Retinal pigment epithelial cell (primary cell): Measurements from ENCODE around the gene C11orf86.

Experiments
- DNase-seq: peaks from one replicate; pipeline ENCODE4 v3.0.0-alpha.2; 2010; ENCODE audit warnings: low read depth
- H3K4me3 ChIP-seq: 2 replicates; pipeline ENCODE4 v1.5.1; 2011; ENCODE audit warnings: mild to moderate bottlenecking, low read length, control low read depth, moderate library complexity
- TF ChIP-seq, protein P1 (sequence below): conservative IDR thresholded peaks from 2 replicates; pipeline ENCODE4 v1.5.1; 2011; ENCODE audit warnings: low read depth, low read length, control low read depth, inconsistent platforms

Gene C11orf86

GRCh38 chr11:67024410-67024809 is 49.3 kb downstream of the C11orf86 start:
- no peak overlapping the region for H3K4me3 ChIP-seq
- TF ChIP-seq, protein P1, sequence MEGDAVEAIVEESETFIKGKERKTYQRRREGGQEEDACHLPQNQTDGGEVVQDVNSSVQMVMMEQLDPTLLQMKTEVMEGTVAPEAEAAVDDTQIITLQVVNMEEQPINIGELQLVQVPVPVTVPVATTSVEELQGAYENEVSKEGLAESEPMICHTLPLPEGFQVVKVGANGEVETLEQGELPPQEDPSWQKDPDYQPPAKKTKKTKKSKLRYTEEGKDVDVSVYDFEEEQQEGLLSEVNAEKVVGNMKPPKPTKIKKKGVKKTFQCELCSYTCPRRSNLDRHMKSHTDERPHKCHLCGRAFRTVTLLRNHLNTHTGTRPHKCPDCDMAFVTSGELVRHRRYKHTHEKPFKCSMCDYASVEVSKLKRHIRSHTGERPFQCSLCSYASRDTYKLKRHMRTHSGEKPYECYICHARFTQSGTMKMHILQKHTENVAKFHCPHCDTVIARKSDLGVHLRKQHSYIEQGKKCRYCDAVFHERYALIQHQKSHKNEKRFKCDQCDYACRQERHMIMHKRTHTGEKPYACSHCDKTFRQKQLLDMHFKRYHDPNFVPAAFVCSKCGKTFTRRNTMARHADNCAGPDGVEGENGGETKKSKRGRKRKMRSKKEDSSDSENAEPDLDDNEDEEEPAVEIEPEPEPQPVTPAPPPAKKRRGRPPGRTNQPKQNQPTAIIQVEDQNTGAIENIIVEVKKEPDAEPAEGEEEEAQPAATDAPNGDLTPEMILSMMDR: no peak
- DNase-seq: no peak

DNA sequence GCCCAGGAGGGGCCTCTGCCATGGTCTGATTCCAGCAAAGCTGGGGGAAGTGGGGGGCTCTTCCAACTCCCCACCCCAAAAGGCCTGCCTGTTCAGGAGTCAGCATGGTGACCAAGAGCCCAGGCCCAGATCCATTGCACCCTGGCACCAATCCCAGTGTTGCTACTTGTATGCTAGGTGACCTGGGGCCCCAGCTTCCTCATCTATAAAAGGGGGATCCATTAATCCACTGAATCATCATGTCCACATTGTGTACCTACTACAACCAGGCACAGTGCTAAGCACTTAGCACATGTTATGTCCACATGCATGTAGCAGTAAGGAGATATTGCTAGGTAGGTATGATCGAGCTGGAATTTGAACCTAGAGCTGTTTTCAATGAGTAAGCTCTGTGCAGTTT is 49.9 kb downstream of the C11orf86 start:
- TF ChIP-seq, protein P1: no peak
- no peak overlapping the region for H3K4me3 ChIP-seq
- no peak for DNase-seq

DNA sequence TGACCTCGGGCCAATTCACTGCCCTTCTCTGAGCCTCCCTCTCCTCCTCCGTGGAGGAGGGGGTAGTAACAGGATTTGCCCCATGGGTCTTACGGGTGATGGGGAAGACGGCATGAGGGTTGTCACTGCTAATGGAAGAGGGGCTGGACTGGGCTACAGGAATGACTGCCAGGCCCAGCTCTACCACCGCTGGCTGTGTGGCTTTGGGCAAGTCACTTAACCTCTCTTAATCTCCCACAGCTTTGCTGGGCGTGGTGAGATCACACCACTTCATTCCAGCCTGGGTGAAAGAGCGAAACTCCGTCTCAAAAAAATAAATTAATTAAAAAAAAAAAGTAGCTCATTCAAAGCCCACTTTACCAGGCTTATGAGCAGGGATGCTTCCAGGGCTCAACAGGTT is 50.6 kb downstream of the C11orf86 start:
- no peak for DNase-seq
- TF ChIP-seq, protein P1: no peak
- no peak overlapping the region for H3K4me3 ChIP-seq
